NCI-H2196 (cell line): ENCODE measurements around the gene TNP2.
"Not testable (repeated sequence)": the region's sequence is repeated elsewhere in the genome, so short reads cannot be mapped to it uniquely, and the experiment has no call there.

Source experiments
- DNase-seq: peaks from one replicate; lab custom pipeline; 2025; ENCODE audit not compliant: unreplicated experiment; lab: John Stamatoyannopoulos, UW

Gene TNP2

DNA sequence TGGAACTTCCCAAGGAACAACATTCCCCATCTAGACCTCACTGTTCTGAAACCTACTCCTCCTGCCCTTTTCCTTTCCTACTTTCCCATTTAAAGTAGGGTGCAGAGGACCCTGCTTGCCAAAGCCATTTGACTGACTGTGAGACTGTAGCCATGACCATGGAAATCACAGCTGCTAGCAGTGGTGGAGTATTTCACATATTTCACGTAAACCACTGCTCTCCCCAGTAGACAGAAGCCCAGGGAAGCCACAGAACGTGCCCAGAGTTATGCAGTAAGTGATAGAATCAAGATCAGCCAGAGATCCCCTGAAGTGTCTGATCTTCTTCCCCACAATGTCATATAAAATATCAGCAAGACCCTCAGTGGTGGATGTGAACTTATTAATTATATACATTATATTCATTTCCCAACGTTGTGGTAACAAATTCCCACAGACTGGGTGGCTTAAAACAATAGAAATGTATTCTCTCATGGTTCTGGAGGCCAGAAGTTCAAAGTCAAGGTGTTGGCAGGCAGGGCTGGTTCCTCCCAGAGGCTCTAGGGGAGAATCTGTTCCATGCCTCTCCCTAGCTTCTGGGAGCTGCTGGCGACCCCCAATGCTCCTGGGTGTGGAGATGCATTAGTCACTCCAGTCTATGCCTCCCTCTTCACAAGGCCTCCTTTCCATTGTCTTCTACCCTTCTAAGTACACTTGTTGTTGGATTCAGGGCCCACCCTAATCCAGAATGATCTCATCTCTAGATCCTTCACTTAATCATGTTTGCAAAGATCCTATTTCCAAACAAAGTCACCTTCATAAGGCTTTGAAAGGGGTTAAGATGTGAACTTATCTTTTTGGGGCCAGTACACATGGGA, 32.7 kb upstream of the TNP2 start:
- DNase-seq, result no peak

DNA sequence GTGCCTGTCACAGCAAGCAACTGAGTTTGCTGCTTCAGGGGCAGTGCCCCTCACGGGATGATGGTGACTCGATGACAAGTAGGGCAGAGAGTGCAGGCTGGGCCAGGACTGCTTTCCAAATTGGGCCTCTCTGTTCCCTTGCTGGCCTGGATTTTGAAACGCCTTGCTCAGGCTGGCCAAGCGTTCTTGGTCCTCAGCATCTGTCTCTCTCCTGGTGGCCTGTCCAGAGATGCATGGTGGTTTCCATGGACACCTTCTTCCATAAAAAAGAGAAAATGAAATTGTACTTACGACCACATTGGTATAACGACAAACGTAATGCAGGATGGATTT, 31.4 kb upstream of the TNP2 start:
- no peak for DNase-seq

DNA sequence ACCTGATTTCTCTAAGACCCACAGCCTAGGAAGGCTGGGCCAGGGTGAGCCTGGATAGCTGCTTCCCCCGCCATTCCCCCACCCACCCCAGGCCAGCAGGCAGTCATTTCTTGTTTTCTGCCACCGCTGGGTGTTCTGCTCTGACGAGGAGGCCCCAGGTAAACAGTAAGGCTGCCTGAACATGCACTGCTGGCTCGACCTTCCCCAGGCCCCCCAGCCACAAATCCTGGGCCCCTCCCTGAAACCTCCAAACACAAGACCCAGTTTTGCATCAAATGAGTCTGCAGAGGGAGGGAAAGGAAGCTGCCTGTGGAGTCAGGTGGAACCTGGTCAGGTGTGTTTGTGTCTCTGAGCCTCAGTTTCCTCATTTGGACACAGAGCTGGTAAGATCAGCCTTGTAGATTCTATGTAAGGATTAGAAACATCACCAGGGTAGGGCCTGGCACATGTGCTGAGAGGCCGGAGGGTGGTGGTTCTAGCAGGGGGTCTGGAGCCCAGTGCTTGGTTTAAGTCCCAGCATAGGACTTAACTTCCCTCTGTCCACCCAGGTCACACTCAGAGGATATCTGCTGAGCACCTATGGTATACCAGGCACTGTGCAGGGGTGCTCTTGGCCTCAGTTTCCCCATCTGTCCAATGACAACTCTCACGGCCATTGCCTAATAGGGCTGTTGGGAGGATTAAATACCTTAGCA, 30.9 kb upstream of the TNP2 start:
- DNase-seq, result no peak

DNA sequence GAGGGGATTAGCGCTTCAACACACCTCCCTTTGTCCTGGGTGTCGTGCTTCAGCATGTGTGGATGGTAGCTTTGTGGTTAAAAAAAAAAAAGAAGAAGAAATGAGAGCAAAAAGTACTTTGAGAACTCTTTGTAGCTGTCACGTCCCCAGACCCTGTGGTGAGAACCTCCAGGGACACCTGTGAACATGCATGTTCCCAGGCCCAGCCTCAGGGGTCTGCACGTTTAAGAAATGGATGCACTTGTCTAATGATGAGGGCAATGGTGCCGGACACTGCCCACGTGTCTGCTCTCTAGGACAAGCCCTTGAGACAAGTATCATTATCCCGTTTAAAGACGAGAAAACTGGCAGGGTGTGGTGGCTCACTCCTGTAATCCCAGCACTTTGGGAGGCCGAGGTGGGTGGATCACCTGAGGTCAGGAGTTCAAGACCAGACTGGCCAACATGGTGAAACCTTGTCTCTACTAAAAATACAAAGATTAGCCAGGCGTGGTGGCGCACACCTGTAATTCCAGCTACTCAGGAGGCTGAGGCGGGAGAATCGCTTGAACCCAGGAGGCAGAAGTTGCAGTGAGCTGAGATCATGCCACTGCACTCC, 29.9 kb upstream of the TNP2 start:
- not testable (repeated sequence) for DNase-seq

DNA sequence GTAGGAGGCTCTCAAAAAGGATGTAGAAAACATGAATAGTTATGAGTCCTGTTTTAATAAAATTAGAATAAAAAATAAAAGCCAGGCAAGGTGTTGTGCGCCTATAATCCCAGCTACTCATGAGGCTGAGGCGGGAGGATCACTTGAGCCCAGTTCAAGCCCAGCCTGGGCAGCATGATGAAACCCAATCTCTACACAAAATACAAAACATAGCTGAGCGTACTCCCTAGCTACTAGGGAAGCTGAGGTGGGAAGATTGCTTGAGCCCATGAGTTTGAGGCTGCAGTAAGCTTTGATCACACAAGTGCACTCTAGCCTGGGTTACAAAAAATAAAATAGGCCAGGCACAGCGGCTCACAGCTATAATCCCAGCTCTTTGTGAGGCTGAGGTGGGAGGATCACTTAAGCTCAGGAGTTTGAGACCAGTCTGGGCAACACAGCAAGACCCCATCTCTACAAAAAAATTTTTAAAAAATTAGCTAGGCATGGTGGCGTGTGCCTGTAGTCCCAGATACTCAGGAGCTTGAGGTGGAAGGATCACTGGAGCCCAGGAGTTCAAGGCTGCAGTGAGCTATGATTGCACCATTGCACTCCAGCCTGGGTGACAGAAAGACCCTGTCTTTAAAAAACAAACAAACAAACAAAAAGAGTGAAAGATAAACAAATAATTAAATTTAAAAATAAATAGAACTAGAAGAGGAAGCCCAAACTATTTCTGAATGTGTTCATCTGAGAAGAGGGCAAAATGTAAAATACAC, 29.2 kb upstream of the TNP2 start:
- no peak for DNase-seq

DNA sequence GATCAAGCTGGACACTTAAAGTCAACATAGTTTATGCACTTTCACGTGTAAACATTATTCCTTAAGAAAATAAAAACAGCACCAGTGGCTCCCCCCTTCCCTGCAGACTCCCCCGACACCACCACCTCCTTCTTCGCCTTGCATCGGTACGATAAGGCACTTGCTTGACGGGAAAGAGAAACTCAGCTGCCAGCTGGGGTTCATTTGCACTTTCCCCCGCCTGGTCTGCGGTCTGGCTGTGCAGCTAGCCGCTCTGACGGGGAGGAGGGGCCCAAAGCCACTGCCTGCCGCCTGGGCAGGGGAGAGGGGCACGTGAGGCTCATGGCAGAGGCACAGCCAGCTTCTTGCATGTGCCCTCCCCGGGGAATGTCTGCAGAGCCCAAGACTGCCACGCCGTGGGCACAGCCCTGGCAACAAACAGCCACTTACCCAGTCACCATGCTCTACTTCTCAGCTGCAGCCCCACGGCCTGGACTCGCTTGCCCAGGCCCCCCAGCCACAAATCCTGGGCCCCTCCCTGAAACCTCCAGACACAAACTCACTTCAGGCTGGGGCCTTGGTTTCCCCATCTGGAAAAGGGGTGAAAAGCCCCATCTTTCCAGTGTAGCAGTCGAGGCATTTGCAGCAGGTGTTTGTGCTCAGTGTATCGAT, 28.5 kb upstream of the TNP2 start:
- peak; percentile 84 for DNase-seq

DNA sequence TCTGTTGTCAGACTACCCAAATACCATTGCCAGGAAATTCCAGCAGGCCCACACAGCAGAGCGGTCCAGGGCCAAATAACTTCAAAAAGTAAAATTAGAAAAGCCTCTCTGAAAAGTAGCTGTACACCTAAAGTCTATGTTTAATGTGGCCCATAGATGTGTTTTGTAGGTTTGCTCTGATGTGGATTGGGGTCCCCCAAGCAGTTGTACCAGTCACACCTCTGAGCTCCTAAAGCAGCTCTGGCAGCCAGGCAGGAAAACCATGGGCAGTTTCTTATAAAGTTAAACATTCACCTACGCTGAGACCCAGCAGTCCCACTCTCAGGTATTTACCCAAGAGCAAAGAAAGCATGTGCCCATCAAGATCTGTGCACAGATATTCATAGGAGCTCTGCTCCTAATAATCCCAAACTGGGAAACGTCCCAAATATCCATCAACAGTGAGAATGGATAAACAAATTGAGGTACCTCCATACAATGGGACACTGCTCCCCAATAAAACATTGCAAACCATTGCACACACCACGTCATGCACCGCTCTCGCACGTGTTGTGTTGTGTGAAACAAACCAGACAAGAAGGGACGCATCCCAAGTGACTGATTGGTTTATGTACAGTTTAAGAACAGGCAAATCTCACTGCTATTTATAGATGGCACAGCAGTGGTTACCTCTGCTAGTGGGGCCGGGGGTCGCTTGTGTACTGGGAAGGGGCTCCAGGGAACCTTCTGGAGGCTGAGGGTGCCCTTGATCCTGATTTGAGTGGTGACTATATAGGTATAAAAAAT, 27.8 kb upstream of the TNP2 start:
- DNase-seq, result no peak

DNA sequence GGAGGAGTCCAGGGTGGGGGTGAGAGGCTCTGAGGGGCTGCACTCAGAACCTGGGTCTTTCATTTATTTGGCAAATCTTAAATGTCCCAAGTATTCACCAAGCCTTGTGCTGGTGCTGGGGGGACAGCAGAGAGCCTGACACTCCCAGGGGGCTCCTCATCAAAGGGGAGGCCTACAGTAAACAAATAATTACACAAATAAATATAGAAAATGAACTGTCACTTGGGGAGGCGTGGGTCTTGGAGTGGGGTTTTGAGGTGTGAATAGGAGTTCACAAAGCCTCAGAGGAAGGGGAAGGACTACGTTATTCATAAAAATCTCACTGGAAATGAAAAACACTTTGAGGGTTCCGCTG, 27.2 kb upstream of the TNP2 start:
- no peak for DNase-seq

DNA sequence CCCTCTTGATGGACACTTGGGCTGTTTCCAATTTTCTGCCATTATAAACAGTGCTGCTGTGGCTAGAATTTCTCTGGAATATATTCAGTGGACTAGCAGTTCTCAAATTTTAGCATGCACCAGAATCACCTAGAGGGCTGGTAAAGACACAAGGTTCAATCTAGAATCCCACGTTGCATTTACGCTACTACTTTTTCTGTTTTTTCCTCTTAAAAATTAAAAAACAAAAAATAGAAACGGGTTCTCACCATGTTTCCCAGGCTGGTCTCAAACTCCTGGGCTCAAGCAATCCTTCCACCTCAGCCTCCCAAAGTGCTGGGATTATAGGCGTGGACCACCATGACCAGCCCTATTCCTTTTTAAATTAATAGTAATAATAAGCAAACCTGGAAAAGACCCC, 26.5 kb upstream of the TNP2 start:
- DNase-seq, result no peak

DNA sequence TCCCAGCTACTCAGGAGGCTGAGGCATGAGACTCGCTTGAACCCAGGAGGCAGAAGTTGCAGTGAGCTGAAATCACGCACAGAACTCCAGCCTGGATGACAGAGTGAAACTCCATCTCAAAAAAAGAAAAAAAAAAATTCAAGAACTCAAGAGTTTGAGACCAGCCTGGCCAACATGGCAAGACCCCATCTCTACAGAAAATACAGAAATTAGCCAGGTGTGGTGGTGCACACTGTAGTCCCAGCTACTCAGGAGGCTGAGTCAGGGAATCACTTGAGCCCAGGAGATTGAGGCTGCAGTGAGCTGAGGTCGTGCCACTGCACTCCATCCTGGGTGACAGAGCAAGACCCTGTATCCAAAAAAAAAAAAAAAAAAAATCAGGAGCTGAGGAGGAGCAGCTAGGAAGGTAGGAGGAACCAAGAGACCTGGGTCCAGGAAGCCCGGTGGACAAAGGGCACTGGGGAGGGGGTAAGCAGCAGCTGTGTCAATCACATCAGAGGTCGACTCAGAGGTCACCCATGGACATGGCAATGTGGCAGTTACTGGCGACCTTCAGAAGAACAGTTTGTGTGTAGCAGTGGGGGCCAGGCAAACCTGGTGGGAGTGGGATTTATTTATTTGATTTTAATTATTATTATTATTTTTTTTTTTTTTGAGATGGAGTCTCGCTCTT, 23.1 kb upstream of the TNP2 start:
- no peak for DNase-seq

DNA sequence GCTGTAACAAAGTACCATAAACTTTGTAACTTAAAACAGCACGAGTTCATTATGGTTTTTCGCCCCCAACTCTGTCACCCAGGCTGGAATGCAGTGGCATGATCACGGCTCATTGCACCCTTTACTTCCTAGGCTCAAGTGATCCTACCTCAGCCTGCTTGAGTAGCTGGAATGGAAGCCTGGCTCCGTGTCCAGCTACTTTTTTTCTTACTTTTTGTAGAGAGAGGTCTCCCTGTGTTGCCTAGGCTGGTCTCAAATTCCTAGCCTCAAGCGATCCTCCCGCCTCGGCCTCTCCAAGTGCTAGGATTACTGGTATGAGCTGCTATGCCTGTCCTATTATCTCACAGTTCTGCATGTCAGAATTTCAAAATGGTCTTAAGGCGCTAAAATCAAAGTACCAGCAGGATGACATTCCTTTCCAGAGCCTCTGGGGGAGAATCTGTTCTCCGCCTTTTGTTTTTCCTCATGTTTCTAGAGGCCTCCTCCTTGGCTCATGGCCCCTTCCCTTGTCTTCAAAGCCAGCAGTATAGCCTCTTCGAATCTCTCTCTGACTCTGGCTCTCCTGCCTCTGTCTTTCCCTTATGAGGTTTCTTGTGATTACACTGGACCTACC, 22.1 kb upstream of the TNP2 start:
- DNase-seq, result no peak

DNA sequence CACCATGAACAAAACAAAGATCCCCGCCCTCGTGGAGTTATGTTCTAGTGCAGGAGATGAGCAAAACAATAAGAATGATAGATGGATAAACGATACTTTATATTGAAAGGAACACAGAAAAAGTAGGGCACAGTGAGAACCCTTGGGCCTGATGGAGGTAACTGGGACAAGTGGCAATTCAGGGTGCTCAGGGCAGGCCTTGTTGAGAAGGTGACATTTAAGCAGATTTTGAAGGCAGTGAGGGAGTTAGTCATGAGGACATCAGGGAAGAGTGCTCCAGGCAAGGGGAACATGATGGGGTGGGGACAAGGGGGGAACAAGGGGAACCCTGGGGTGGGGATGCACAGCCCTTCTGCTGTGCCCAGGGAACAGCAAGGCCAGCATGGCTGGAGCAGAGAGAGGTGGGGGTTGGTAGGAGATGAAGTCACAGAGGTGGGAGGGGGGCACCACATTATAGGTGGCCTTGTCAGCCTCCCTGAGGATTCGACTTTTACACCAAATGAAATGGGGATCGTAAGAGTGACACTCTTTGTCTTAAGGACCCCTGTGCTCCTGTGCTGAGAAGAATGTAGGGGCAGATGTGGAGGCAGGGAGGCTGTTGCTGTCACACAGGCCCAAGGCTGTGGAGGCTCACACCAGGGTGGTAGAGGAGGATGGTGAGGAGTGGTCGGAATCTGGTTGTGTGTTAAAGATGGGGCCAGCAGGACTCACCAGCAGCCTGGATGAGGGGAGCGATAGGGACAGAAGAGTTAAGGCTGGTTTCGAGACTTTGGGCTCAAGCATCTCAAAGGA, 21.2 kb upstream of the TNP2 start:
- DNase-seq, result no peak

DNA sequence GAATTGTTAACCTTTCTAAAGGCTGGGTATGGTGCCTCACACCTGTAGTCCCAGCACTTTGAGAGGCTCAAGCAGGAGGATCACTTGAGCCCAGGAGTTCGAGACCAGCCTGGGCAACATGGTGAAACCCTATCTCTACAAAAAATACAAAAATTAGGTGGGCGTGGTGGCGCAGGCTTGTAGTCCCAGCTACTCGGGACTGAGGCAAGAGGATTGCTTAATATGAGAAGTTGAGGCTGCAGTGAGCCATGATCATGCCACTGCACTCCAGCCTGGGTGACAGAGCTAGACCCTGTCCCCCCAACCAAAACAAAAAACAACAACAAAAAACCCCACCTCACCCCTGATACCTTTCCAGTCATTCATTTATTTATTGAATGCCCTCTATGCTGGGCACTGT, 20.6 kb upstream of the TNP2 start:
- not testable (repeated sequence) for DNase-seq

DNA sequence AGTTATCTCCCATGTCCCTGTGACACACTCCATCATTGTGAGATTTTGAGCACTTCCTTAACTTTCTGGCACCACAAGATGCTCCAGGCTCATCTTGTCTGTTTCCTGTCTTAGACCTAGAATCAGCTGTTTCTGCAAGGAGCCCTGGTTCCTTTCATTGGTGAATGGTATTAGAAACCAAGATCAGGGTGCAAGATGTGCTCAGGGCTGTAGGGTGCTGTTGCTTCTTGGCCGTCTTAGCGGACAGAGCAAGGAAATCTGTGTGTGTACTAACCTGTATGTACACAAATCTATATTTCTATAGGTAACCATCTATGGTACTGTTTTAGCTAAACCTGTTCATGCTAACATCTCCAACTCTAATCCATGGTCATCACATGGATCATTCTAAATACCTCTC, 20.1 kb upstream of the TNP2 start:
- no peak for DNase-seq

DNA sequence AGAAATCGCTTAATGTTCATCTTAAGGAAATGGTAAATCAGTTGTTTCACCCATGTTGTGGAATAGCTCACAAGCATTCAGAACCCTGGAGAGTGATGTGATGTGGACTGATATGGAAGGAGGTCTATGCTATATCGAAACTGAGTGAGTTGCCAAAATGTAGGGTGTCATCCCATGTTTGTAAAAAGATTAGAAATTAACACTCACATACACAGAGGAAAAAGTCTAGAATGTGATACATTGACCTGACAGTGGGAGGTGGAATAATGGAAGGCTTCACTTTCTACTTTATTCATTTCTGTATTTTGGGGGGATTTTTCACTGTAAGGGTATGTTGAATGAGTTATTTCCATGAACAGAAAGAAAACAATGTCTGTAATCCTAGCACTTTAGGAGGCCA, 16.7 kb upstream of the TNP2 start:
- DNase-seq, result no peak

DNA sequence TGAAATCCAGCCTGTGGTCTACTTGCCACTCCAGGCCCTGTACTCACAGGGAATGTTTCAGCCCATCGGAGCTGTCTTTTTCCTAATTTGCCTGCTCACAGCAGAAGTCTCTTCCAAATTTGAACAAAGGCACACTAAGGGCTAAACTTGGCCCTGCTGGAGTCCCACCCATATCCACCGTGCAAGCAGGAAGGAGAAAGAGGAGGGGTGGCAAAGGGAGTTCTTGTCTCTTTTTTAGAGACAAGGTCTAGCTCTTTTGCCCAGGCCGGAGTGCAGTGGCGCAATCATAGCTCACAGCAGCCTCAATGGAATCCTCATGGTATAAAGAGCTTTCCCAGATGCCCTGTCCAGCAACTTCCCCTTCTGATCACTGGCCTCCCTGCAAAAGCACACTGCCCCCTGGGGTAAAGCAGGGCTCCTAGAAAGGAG, 14.7 kb upstream of the TNP2 start:
- no peak for DNase-seq

DNA sequence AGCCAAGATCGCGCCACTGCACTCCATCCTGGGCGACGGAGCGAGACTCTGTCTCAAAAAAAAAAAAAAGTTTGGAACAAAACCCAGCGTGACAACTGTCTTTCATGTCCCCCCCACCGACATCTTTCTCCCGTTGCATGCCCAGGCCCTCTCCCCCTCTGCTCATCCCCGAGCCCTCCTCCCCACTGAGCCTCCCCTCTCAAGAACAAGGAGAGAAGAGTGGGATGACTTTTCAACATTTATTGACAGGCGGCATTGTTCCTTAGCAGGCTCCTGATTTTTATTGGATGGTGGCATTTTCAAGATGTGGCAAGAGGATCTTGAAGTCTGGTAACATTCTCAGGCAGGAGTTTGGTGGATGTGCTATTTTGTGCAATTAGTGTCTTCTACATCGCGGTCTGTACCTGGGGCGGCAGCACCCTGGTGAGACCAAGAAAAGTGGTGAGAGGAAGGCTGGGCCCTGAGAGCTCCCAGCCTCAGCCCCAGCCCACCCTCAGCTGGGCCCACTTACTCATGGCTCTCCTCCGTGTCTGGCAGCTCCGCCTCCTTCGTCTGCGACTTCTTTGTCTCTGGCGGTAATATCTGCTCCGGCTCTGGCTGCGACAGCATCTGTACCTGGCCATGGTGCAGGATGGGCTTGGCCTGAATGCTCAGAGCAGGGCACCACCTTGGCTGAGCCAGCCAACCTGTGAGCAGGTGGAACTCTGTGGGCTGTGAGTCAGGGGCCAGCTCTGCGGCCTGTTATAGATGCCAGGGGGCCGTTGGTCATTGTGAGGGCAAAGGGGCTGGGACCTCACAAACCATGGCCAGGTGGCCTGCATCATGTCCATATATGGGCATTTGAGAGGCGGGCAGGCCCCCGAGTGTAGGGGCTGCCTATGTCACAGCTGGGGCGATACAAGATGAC, 11.7 kb upstream of the TNP2 start, which contains the start of gene PRM1:
Gene PRM1, minus strand, starts transcription at position 715 of the 907 bp plus-strand sequence. Its CDS starts 92 bp downstream, at position 623.
- no peak for DNase-seq
